Stimulated activated CD8-positive, alpha-beta memory T cell treated with anti-CD3 and anti-CD28 coated beads, Interleukin-12 subunit alpha, Interleukin-12 subunit beta, amount 100 ng/mL, for 4 hours (primary cell): ENCODE results near the gene ITGAL.
"Not testable (repeated sequence)": the region's sequence is repeated elsewhere in the genome, so short reads cannot be mapped to it uniquely, and the experiment has no call there.

Experiments
- DNase-seq: peaks from one replicate; pipeline ENCODE4 v3.0.0-alpha.2; 2020; ENCODE audit warnings: low read depth

The ITGAL gene

GRCh38 chr16:30472328-30472942 lies at the start of gene ITGAL:
ITGAL (plus strand) TSS chr16:30472742; CDS start chr16:30472838, 96 bp downstream.
- peak; percentile 73 for DNase-seq

- no peak for DNase-seq
Observed at GRCh38 chr16:30428055-30428454, 44.5 kb upstream of the ITGAL start.

- DNase-seq, result no peak
Observed at GRCh38 chr16:30429418-30429677, 43.2 kb upstream of the ITGAL start.

- DNase-seq, result peak; percentile 90
Observed at GRCh38 chr16:30429678-30430427, 42.7 kb upstream of the ITGAL start, which contains the start of gene DCTPP1. DCTPP1 (minus strand) TSS chr16:30430030; CDS start chr16:30429980, 50 bp downstream.

- no peak for DNase-seq
Observed at GRCh38 chr16:30430428-30430970, 42.0 kb upstream of the ITGAL start.

GRCh38 chr16:30434852-30435251 lies 37.7 kb upstream of the ITGAL start:
- no peak for DNase-seq

- no peak for DNase-seq
Observed at GRCh38 chr16:30437511-30438046, 35.0 kb upstream of the ITGAL start.

GRCh38 chr16:30438835-30439234 lies 33.7 kb upstream of the ITGAL start:
- no peak for DNase-seq

GRCh38 chr16:30439720-30440348 lies 32.7 kb upstream of the ITGAL start:
- no peak for DNase-seq

- no peak for DNase-seq
Observed at GRCh38 chr16:30443631-30444030, 28.9 kb upstream of the ITGAL start.

- DNase-seq, result no peak
Observed at GRCh38 chr16:30444231-30445148, 28.1 kb upstream of the ITGAL start.

- DNase-seq, result no peak
Observed at GRCh38 chr16:30445149-30445407, 27.5 kb upstream of the ITGAL start.

- DNase-seq, result peak; percentile 88
Observed at GRCh38 chr16:30445408-30446202, 26.9 kb upstream of the ITGAL start, which contains the start of gene SEPHS2. SEPHS2 (minus strand) TSS chr16:30445874; CDS start chr16:30445727, 147 bp downstream.

- no peak for DNase-seq
Observed at GRCh38 chr16:30446203-30446595, 26.3 kb upstream of the ITGAL start.

GRCh38 chr16:30447512-30448226 lies 24.9 kb upstream of the ITGAL start:
- DNase-seq, result no peak

- DNase-seq, result no peak
Observed at GRCh38 chr16:30449116-30449435, 23.5 kb upstream of the ITGAL start.

GRCh38 chr16:30452709-30453580 lies 19.6 kb upstream of the ITGAL start:
- DNase-seq, result not testable (repeated sequence)

GRCh38 chr16:30456302-30456701 lies 16.2 kb upstream of the ITGAL start:
- no peak for DNase-seq

GRCh38 chr16:30457256-30457655 lies 15.3 kb upstream of the ITGAL start:
- DNase-seq, result no peak
